Measurements from ENCODE around the gene NAPSA.

DNA sequence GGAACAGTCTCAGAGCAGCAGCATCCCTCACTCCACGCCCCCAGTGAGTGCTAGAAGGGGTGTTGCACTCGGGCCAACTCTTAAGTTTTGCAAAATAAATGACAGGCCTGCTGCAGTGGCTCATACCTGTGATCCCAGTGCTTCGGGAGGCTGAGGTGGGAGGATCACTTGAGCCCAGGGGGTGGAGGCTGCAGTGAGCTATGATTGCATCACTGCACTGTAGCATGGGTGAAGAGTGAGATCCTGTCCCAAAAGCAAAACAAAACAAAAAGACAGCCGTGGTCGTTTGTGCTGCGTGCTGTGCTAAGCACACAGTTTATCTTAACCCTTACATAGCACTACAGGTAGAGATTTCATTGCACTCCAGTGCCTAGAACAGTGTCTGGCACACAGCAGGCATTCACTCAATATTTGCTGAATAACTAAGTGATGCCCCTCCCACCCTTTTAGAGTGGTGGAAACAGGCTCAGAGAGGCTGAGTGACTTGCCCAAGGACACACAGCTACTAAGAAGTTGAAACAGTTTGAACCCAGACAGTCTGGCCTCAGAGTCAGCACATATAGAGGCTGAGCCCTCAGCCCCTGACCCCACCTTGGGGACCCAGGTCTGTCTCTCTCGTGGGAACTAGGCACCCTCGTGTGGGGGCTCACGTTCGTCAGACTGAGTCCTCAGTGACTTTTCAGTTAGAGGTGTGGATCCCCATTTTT is 54.5 kb downstream of the NAPSA start:
- TF ChIP-seq POLR2AphosphoS5 (IDR thresholded peaks at IDR 0.05): no peak
- no peak for TF ChIP-seq POLR2A (IDR thresholded peaks at IDR 0.05)
- TF ChIP-seq, protein P1, sequence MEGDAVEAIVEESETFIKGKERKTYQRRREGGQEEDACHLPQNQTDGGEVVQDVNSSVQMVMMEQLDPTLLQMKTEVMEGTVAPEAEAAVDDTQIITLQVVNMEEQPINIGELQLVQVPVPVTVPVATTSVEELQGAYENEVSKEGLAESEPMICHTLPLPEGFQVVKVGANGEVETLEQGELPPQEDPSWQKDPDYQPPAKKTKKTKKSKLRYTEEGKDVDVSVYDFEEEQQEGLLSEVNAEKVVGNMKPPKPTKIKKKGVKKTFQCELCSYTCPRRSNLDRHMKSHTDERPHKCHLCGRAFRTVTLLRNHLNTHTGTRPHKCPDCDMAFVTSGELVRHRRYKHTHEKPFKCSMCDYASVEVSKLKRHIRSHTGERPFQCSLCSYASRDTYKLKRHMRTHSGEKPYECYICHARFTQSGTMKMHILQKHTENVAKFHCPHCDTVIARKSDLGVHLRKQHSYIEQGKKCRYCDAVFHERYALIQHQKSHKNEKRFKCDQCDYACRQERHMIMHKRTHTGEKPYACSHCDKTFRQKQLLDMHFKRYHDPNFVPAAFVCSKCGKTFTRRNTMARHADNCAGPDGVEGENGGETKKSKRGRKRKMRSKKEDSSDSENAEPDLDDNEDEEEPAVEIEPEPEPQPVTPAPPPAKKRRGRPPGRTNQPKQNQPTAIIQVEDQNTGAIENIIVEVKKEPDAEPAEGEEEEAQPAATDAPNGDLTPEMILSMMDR (IDR thresholded peaks at IDR 0.05): no peak
- no peak for TF ChIP-seq EP300 (IDR thresholded peaks at IDR 0.05; ENCODE audit: low read depth)

Data from transverse colon (tissue), 4 donors.